KOPT-K1 (cell line): ENCODE data around the gene ITGB8.

ENCODE experiments used
- H3K27ac ChIP-seq: fragments of 200-600 bp; sonication (generic); 2 replicates; pipeline ENCODE4 v1.5.1; 2016; ENCODE audit warnings: antibody characterized with exemption, mild to moderate bottlenecking, low read depth, low read length; ENCODE audit not compliant: poor library complexity, severe bottlenecking
- H3K36me3 ChIP-seq: fragments of 200-600 bp; sonication (generic); 2 replicates; pipeline ENCODE4 v1.5.1; 2017; ENCODE audit warnings: antibody characterized with exemption, mild to moderate bottlenecking, low read length, moderate library complexity; ENCODE audit not compliant: insufficient read depth
- H3K9me3 ChIP-seq: fragments of 200-600 bp; sonication (generic); 2 replicates; pipeline ENCODE4 v1.5.1; 2017; ENCODE audit warnings: antibody characterized with exemption, low read length, mild to moderate bottlenecking; ENCODE audit not compliant: insufficient read depth, poor library complexity, severe bottlenecking

ITGB8 gene

GRCh38 chr7:20435305-20435704, 104.6 kb downstream of the ITGB8 start:
- Histone ChIP-seq H3K27ac (no peak overlapping the region), H3K9me3 (no peaks in the 10 kb centered on the region), H3K36me3 (no peaks in the 10 kb centered on the region)

GRCh38 chr7:20438248-20438647, 107.5 kb downstream of the ITGB8 start:
- Histone ChIP-seq H3K36me3 (no peaks in the 10 kb centered on the region), H3K9me3 (no peaks in the 10 kb centered on the region), H3K27ac (no peak overlapping the region)

GRCh38 chr7:20438694-20439376, 108.1 kb downstream of the ITGB8 start:
- Histone ChIP-seq H3K27ac (no peak overlapping the region), H3K36me3 (no peaks in the 10 kb centered on the region), H3K9me3 (no peaks in the 10 kb centered on the region)

GRCh38 chr7:20439416-20440185, 108.9 kb downstream of the ITGB8 start:
- Histone ChIP-seq H3K36me3 (no peaks in the 10 kb centered on the region), H3K9me3 (no peaks in the 10 kb centered on the region), H3K27ac (no peak overlapping the region)

GRCh38 chr7:20440472-20441105, 109.9 kb downstream of the ITGB8 start:
- no peaks in the 10 kb centered on the region for H3K9me3 ChIP-seq

GRCh38 chr7:20441346-20441745, 110.6 kb downstream of the ITGB8 start:
- Histone ChIP-seq H3K36me3 (no peaks in the 10 kb centered on the region), H3K9me3 (no peaks in the 10 kb centered on the region), H3K27ac (no peak overlapping the region)

More at GRCh38 chr7:20440472-20441105, 109.9 kb downstream of the ITGB8 start:
- Histone ChIP-seq H3K27ac (no peak overlapping the region), H3K36me3 (no peaks in the 10 kb centered on the region)

- H3K36me3 ChIP-seq: no peaks in the 10 kb centered on the region
- no peak overlapping the region for H3K27ac ChIP-seq
- H3K9me3 ChIP-seq: no peaks in the 10 kb centered on the region
Observed at GRCh38 chr7:20441991-20442441, 111.3 kb downstream of the ITGB8 start.

GRCh38 chr7:20442951-20443350, 112.3 kb downstream of the ITGB8 start:
- Histone ChIP-seq H3K9me3 (no peaks in the 10 kb centered on the region), H3K36me3 (no peaks in the 10 kb centered on the region), H3K27ac (no peak overlapping the region)

GRCh38 chr7:20444030-20444800, 113.5 kb downstream of the ITGB8 start:
- Histone ChIP-seq H3K36me3 (no peaks in the 10 kb centered on the region), H3K9me3 (no peaks in the 10 kb centered on the region), H3K27ac (no peak overlapping the region)

GRCh38 chr7:20447021-20447650, 116.4 kb downstream of the ITGB8 start:
- H3K9me3 ChIP-seq: no peaks in the 10 kb centered on the region
- H3K36me3 ChIP-seq: no peaks in the 10 kb centered on the region
- H3K27ac ChIP-seq: no peak overlapping the region

GRCh38 chr7:20449176-20449575, 118.5 kb downstream of the ITGB8 start:
- Histone ChIP-seq H3K9me3 (no peaks in the 10 kb centered on the region), H3K36me3 (no peaks in the 10 kb centered on the region), H3K27ac (no peak overlapping the region)

- Histone ChIP-seq H3K36me3 (no peaks in the 10 kb centered on the region), H3K9me3 (no peaks in the 10 kb centered on the region), H3K27ac (no peak overlapping the region)
Observed at GRCh38 chr7:20450536-20450935, 119.8 kb downstream of the ITGB8 start.

GRCh38 chr7:20454202-20454601, 123.5 kb downstream of the ITGB8 start:
- Histone ChIP-seq H3K36me3 (no peaks in the 10 kb centered on the region), H3K27ac (no peak overlapping the region), H3K9me3 (no peaks in the 10 kb centered on the region)

GRCh38 chr7:20456701-20457100, 126.0 kb downstream of the ITGB8 start:
- no peaks in the 10 kb centered on the region for H3K9me3 ChIP-seq
- H3K36me3 ChIP-seq: no peaks in the 10 kb centered on the region
- no peak overlapping the region for H3K27ac ChIP-seq
